ENCODE results near the gene GTF3C1.

DNA sequence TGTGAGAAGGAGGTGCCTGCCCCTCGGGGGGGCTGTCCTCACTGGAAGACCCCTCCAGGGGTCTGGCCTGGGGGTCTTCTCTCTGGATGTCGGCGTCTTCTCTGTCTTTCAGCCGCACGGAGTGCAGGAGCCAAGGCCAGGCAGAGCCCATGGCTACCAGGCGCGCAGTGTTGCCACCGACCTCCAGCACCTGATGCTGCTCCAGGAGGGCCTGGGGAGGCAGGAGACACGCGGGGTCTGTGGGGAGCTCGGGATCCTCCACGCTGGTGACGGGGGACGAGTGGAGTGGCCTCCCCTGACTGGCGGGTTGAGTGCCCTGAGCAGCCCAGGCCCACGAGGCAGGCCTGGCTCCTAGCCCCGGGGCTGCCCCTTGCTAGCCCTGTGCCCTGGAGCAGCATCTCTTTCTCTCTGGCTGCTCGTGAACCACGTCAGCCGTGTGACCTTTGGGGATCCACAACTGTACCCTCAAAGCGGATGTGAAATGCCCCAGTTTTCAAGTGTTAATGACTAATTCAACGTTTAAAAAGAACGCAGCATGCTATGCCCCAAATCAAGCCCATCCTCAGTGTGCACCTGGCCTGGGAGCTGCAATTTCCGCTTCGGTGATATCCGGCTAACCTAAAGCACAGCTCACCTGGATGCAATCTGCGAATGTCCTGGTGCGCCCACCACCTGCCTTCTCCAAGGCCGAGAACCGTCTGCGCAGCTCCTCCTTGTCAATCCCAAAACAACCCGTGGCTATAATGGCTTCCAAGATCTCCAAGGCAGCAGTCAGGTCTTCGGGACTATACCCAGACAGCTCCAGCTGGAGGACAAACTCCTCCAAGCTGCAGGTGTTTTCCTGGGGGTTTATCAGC, 84.9 kb downstream of the GTF3C1 start:
- TF ChIP-seq POLR2A (IDR thresholded peaks at IDR 0.05; ENCODE audit: extremely low read depth, insufficient read length) (no peak), MYC (IDR thresholded peaks at IDR 0.05; ENCODE audit: low read depth, low read length) (no peak)
- TF ChIP-seq, protein P1, sequence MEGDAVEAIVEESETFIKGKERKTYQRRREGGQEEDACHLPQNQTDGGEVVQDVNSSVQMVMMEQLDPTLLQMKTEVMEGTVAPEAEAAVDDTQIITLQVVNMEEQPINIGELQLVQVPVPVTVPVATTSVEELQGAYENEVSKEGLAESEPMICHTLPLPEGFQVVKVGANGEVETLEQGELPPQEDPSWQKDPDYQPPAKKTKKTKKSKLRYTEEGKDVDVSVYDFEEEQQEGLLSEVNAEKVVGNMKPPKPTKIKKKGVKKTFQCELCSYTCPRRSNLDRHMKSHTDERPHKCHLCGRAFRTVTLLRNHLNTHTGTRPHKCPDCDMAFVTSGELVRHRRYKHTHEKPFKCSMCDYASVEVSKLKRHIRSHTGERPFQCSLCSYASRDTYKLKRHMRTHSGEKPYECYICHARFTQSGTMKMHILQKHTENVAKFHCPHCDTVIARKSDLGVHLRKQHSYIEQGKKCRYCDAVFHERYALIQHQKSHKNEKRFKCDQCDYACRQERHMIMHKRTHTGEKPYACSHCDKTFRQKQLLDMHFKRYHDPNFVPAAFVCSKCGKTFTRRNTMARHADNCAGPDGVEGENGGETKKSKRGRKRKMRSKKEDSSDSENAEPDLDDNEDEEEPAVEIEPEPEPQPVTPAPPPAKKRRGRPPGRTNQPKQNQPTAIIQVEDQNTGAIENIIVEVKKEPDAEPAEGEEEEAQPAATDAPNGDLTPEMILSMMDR (IDR thresholded peaks at IDR 0.05; ENCODE audit: low read depth, low read length), result no peak

Measured in NB4 (cell line).